ENCODE measurements around the gene AGAP9.
"Not testable (repeated sequence)": the region's sequence is repeated elsewhere in the genome, so short reads cannot be mapped to it uniquely, and the experiment has no call there.

DNA sequence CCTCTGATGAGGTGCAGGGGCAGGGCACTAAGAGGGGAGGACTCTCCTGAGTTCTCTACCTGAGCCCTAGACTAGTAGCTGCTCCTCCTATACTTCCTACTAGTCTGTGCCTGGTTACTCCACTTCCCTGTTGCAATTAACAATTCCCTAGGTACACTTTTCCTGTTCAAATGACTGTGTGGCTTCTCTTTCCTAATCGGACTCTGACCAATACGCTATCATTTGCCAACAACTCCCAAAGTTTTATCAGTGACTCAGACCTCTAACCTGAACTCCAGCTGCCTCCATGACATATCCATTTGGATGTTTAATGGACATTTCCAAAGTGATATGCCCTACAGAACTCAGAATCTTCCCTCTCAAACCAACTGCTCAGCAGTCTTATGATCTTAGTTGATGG, 31.9 kb upstream of the AGAP9 start:
- TF ChIP-seq, protein P1, sequence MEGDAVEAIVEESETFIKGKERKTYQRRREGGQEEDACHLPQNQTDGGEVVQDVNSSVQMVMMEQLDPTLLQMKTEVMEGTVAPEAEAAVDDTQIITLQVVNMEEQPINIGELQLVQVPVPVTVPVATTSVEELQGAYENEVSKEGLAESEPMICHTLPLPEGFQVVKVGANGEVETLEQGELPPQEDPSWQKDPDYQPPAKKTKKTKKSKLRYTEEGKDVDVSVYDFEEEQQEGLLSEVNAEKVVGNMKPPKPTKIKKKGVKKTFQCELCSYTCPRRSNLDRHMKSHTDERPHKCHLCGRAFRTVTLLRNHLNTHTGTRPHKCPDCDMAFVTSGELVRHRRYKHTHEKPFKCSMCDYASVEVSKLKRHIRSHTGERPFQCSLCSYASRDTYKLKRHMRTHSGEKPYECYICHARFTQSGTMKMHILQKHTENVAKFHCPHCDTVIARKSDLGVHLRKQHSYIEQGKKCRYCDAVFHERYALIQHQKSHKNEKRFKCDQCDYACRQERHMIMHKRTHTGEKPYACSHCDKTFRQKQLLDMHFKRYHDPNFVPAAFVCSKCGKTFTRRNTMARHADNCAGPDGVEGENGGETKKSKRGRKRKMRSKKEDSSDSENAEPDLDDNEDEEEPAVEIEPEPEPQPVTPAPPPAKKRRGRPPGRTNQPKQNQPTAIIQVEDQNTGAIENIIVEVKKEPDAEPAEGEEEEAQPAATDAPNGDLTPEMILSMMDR (IDR thresholded peaks at IDR 0.05) = not testable (repeated sequence)
- not testable (repeated sequence) for TF ChIP-seq POLR2A (IDR thresholded peaks at IDR 0.05)
